Gastrocnemius medialis (tissue), 4 donors: ENCODE results near the gene KDM6A. TPM values are rescaled to one million over a fixed set of nuclear protein-coding genes. Genes with fewer than 3 reads are reported as not detected.

Experiments
- ATAC-seq, 2 donors: fragments of 150-250 bp; one replicate each; pipeline ENCODE4 v1.9.1; 2016
- DNase-seq, 2 donors: peaks; one replicate each; pipeline ENCODE4 v3.0.0-alpha.2; 2019
- H3K27ac ChIP-seq, 4 donors: fragments of 200-600 bp; sonication (generic); 1 replicate in 1 of 4; 2 replicates in 3 of 4; pipeline ENCODE4 v1.5.1; 2016 to 2018; ENCODE audit warnings: mild to moderate bottlenecking in 2 of 4, moderate library complexity in 1 of 4
- H3K27me3 ChIP-seq, 3 donors: fragments of 200-600 bp; sonication (generic) in 2 of 3; 1 replicate in 1 of 3; 2 replicates in 2 of 3; pipeline versions ENCODE4 v1.5.1 to v1.6.0; 2016 to 2019; ENCODE audit warnings: mild to moderate bottlenecking in 1 of 3, moderate library complexity in 1 of 3
- H3K36me3 ChIP-seq, 2 donors: fragments of 200-600 bp; sonication (generic) in 1 of 2; one replicate each; pipeline ENCODE4 v1.5.1; 2017 to 2018
- H3K4me1 ChIP-seq, 2 donors: fragments of 200-600 bp; sonication (generic) in 1 of 2; one replicate each; pipeline ENCODE4 v1.5.1; 2016 to 2017; ENCODE audit warnings: mild to moderate bottlenecking in 2 of 2
- H3K4me3 ChIP-seq, 4 donors: fragments of 200-600 bp; sonication (generic) in 3 of 4; 1 replicate in 1 of 4; 2 replicates in 3 of 4; pipeline ENCODE4 v1.5.1; 2016 to 2019; ENCODE audit warnings: mild to moderate bottlenecking in 2 of 4
- H3K9me3 ChIP-seq, 3 donors: fragments of 200-600 bp; sonication (generic) in 2 of 3; 1 replicate in 1 of 3; 2 replicates in 2 of 3; pipeline ENCODE4 v1.5.1; 2016 to 2019
- CTCF ChIP-seq, 5 experiments: fragments of 450-650 bp in 3 of 5; fragments of 200-600 bp in 2 of 5; sonication (generic) in 2 of 5; IDR thresholded peaks in 4 of 5; conservative IDR thresholded peaks in 1 of 5; 1 replicate in 4 of 5; 2 replicates in 1 of 5; pipeline ENCODE4 v1.5.1; 2016 to 2019; ENCODE audit warnings: antibody characterized with exemption in 5 of 5, mild to moderate bottlenecking in 3 of 5, moderate library complexity in 3 of 5
- POLR2A ChIP-seq, 2 donors: fragments of 450-650 bp; IDR thresholded peaks; one replicate each; pipeline ENCODE4 v1.6.1; 2017; ENCODE audit warnings: antibody characterized with exemption in 2 of 2, mild to moderate bottlenecking in 2 of 2, moderate library complexity in 2 of 2
- in situ Hi-C, 4 donors: fragments of 200-750 bp; cut with MboI; loops; one replicate each; pipeline versions ENCODE4 v1.15.0 to v1.8.0; 2017; ENCODE audit warnings: low sequenced_read_pairs in 4 of 4
- intact Hi-C: fragments of 100-400 bp; cut with DNase I; formaldehyde crosslinking; loops from one replicate; pipeline ENCODE4 v1.15.1; 2023; ENCODE audit warnings: low total_unique reads
- total RNA-seq, 4 donors: library from RNA; depleted of rRNA; stranded (reverse); fragments of >200 nt; gene quantifications; one replicate each; pipeline versions ENCODE4 v1.1.0 to v1.2.3, GENCODE V29; 2016

Gene KDM6A
- total RNA-seq, 4 donors from 2014 or later = 14.3 to 29.2 (median 20.1) TPM

GRCh38 chrX:44974451-44974850, 101.5 kb downstream of the KDM6A start:
- Histone ChIP-seq H3K4me3 (no peak overlapping the region), H3K27me3 (no peaks in the 10 kb centered on the region), H3K36me3 (no peaks in the 10 kb centered on the region), H3K9me3 (no peaks in the 10 kb centered on the region), H3K4me1 (peaks cover 0 to 3% of the 10 kb centered on the region in 2 donors), H3K27ac (no peak overlapping the region)
- no peak for TF ChIP-seq CTCF (IDR thresholded peaks at IDR 0.05 in 4 of 5, conservative IDR thresholded peaks at IDR 0.05 in 1 of 5)
- TF ChIP-seq POLR2A (IDR thresholded peaks at IDR 0.05) = no peak
- DNase-seq (no peak), ATAC-seq (no peak)
- intact Hi-C loops = no loop called here
- in situ Hi-C loops = no loop called here

GRCh38 chrX:44975666-44976263, 102.8 kb downstream of the KDM6A start:
- DNase-seq = no peak
- no peaks in the 10 kb centered on the region for H3K4me1 ChIP-seq
- no peak for ATAC-seq
- H3K9me3 ChIP-seq = no peaks in the 10 kb centered on the region
- no peaks in the 10 kb centered on the region for H3K27me3 ChIP-seq
- H3K4me3 ChIP-seq = no peak overlapping the region
- H3K36me3 ChIP-seq = no peaks in the 10 kb centered on the region
- TF ChIP-seq POLR2A (IDR thresholded peaks at IDR 0.05) (no peak), CTCF (IDR thresholded peaks at IDR 0.05 in 4 of 5, conservative IDR thresholded peaks at IDR 0.05 in 1 of 5) (no peak)
- no peak overlapping the region for H3K27ac ChIP-seq
- in situ Hi-C loops = no loop called here
- intact Hi-C loops = no loop called here

- H3K36me3 ChIP-seq = no peaks in the 10 kb centered on the region
- ATAC-seq (no peak), DNase-seq (no peak)
- no peaks in the 10 kb centered on the region for H3K27me3 ChIP-seq
- no peak overlapping the region for H3K27ac ChIP-seq
- in situ Hi-C loops = no loop called here
- TF ChIP-seq CTCF (IDR thresholded peaks at IDR 0.05 in 4 of 5, conservative IDR thresholded peaks at IDR 0.05 in 1 of 5) = no peak
- TF ChIP-seq POLR2A (IDR thresholded peaks at IDR 0.05) = no peak
- no peaks in the 10 kb centered on the region for H3K4me1 ChIP-seq
- H3K4me3 ChIP-seq = no peak overlapping the region
- no peaks in the 10 kb centered on the region for H3K9me3 ChIP-seq
- intact Hi-C loops = no loop called here
Measured at GRCh38 chrX:44978976-44979375, 106.0 kb downstream of the KDM6A start.

GRCh38 chrX:44980403-44980802, 107.4 kb downstream of the KDM6A start:
- in situ Hi-C loops = no loop called here

More at GRCh38 chrX:44980403-44980802, 107.4 kb downstream of the KDM6A start:
- no peak overlapping the region for H3K27ac ChIP-seq
- no peak for TF ChIP-seq CTCF (IDR thresholded peaks at IDR 0.05 in 4 of 5, conservative IDR thresholded peaks at IDR 0.05 in 1 of 5)
- no peak for TF ChIP-seq POLR2A (IDR thresholded peaks at IDR 0.05)
- no peak overlapping the region for H3K4me3 ChIP-seq
- no peaks in the 10 kb centered on the region for H3K9me3 ChIP-seq
- H3K36me3 ChIP-seq = no peaks in the 10 kb centered on the region
- no peaks in the 10 kb centered on the region for H3K4me1 ChIP-seq
- ATAC-seq (no peak), DNase-seq (no peak)
- no peaks in the 10 kb centered on the region for H3K27me3 ChIP-seq
- intact Hi-C loops = no loop called here
